OCI-LY1 (cell line): Measurements from ENCODE around the gene JCAD.

Experiments
- H2AFZ ChIP-seq: fragments of 200-600 bp; sonication (generic), shearing (Covaris generic); 2 replicates; pipeline ENCODE4 v1.6.0; 2014; ENCODE audit warnings: antibody characterized with exemption, mild to moderate bottlenecking, low read length
- H3F3A ChIP-seq: fragments of 200-600 bp; sonication (generic), shearing (Covaris generic); 2 replicates; pipeline ENCODE4 v1.6.0; 2014; ENCODE audit warnings: mild to moderate bottlenecking, antibody characterized with exemption, low read length, moderate library complexity; ENCODE audit not compliant: insufficient read depth
- H3K27ac ChIP-seq: fragments of 200-600 bp; sonication (generic); 2 replicates; pipeline ENCODE4 v1.5.1; 2014; ENCODE audit warnings: low read length, mixed run types, mild to moderate bottlenecking, low read depth; ENCODE audit not compliant: poor library complexity, severe bottlenecking
- H3K27me3 ChIP-seq: fragments of 200-600 bp; sonication (generic); 2 replicates; pipeline ENCODE4 v1.6.0; 2014; ENCODE audit warnings: antibody characterized with exemption, mild to moderate bottlenecking, low read length, moderate library complexity; ENCODE audit not compliant: insufficient read depth
- H3K36me3 ChIP-seq: fragments of 200-600 bp; sonication (generic); 2 replicates; pipeline ENCODE4 v1.6.1; 2014; ENCODE audit warnings: mild to moderate bottlenecking, antibody characterized with exemption, low read length, moderate library complexity, mixed read lengths; ENCODE audit not compliant: insufficient read depth
- H3K4me1 ChIP-seq: fragments of 200-600 bp; sonication (generic); 2 replicates; pipeline ENCODE4 v1.5.1; 2014; ENCODE audit warnings: mild to moderate bottlenecking, low read length, moderate library complexity; ENCODE audit not compliant: insufficient read depth, severe bottlenecking
- H3K4me2 ChIP-seq: fragments of 200-600 bp; sonication (generic), shearing (Covaris generic); 2 replicates; pipeline ENCODE4 v1.6.1; 2014; ENCODE audit warnings: low read length
- H3K4me3 ChIP-seq: fragments of 200-600 bp; sonication (generic); 2 replicates; pipeline ENCODE4 v1.5.1; 2014; ENCODE audit warnings: low read length, low read depth, mild to moderate bottlenecking, mixed read lengths; ENCODE audit not compliant: poor library complexity, severe bottlenecking
- H3K79me2 ChIP-seq: fragments of 200-600 bp; shearing (Covaris generic); 2 replicates; pipeline ENCODE4 v1.6.1; 2016; ENCODE audit warnings: mixed run types, low read length, mixed read lengths; ENCODE audit not compliant: insufficient read depth
- H3K9ac ChIP-seq: fragments of 200-600 bp; sonication (generic), shearing (Covaris generic); 2 replicates; pipeline ENCODE4 v1.6.1; 2014; ENCODE audit warnings: mild to moderate bottlenecking, low read length, mixed read lengths
- H3K9me2 ChIP-seq: fragments of 200-600 bp; sonication (generic), shearing (Covaris generic); 2 replicates; pipeline ENCODE4 v1.6.1; 2014; ENCODE audit warnings: low read depth, mild to moderate bottlenecking, low read length, mixed read lengths
- H3K9me3 ChIP-seq: fragments of 200-600 bp; shearing (Covaris generic); 2 replicates; pipeline ENCODE4 v1.6.1; 2014; ENCODE audit warnings: low read length, mixed read lengths
- H4K20me1 ChIP-seq: fragments of 200-600 bp; sonication (generic), shearing (Covaris generic); 2 replicates; pipeline ENCODE4 v1.6.0; 2016; ENCODE audit warnings: mild to moderate bottlenecking, low read length; ENCODE audit not compliant: insufficient read depth
- EZH2 ChIP-seq: fragments of 200-600 bp; sonication (generic), shearing (Covaris generic); IDR thresholded peaks from 2 replicates; pipeline ENCODE4 v1.8.0; 2017; ENCODE audit warnings: borderline replicate concordance, mixed run types, mild to moderate bottlenecking, antibody characterized with exemption, low read length, moderate library complexity, mixed read lengths
- TF ChIP-seq, protein P1 (sequence below): fragments of 200-600 bp; sonication (generic), shearing (Covaris generic); IDR thresholded peaks from 2 replicates; pipeline ENCODE4 v1.5.1; 2017; ENCODE audit warnings: mild to moderate bottlenecking, antibody characterized with exemption, low read length, moderate library complexity, mixed read lengths

The JCAD gene

GRCh38 chr10:30096564-30096963, 37.2 kb upstream of the JCAD start:
- Histone ChIP-seq H3K9ac (no peak overlapping the region), H3K4me1 (no peaks in the 10 kb centered on the region), H3F3A (no peaks in the 10 kb centered on the region)

DNA sequence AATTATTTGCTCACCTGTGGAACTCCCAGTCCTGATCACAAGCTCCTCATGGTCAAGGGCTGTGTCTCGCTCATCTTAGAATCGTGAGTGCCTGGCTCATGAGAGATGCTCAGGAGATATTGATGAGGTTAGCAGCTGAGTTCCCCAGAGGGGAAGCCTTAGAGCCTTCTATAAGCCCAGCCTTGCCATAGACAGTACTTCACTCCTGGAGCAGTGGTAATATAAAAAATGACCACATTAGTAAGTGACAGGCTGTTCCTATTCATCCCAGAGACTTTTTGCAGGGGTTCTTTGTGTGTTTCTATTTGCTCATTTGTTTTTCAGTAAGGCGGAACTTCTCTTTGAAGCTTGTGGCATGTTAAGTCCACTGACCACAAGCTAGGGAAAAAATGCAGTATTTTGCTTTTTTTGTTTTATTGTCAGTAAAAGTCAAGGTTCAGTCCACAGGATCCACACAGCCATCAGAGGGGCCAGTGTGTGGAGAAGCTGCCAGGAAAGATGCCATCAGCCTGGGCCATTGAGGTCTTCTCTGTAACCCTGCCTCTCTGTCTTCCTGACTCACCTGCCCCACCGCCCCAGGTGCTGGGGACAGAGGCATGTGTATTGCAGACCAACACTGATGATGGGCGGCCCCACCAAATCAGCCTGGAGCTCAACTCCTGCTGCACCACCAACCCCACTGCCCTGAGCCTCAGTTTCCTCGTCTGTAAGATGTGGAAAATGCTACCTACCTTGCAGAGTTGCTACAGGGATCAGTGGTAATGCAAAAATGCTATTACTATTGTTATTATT, 36.4 kb upstream of the JCAD start:
- H3K4me1 ChIP-seq, result no peaks in the 10 kb centered on the region
- H3K9me3 ChIP-seq, result no peaks in the 10 kb centered on the region
- H3K79me2 ChIP-seq, result no peaks in the 10 kb centered on the region
- no peak overlapping the region for H3K27ac ChIP-seq
- no peak overlapping the region for H3K9ac ChIP-seq
- H3K27me3 ChIP-seq, result no peaks in the 10 kb centered on the region
- H2AFZ ChIP-seq, result no peak overlapping the region
- no peaks in the 10 kb centered on the region for H3K36me3 ChIP-seq
- H3K9me2 ChIP-seq, result no peaks in the 10 kb centered on the region
- no peaks in the 10 kb centered on the region for H4K20me1 ChIP-seq
- no peak overlapping the region for H3K4me3 ChIP-seq
- TF ChIP-seq, protein P1, sequence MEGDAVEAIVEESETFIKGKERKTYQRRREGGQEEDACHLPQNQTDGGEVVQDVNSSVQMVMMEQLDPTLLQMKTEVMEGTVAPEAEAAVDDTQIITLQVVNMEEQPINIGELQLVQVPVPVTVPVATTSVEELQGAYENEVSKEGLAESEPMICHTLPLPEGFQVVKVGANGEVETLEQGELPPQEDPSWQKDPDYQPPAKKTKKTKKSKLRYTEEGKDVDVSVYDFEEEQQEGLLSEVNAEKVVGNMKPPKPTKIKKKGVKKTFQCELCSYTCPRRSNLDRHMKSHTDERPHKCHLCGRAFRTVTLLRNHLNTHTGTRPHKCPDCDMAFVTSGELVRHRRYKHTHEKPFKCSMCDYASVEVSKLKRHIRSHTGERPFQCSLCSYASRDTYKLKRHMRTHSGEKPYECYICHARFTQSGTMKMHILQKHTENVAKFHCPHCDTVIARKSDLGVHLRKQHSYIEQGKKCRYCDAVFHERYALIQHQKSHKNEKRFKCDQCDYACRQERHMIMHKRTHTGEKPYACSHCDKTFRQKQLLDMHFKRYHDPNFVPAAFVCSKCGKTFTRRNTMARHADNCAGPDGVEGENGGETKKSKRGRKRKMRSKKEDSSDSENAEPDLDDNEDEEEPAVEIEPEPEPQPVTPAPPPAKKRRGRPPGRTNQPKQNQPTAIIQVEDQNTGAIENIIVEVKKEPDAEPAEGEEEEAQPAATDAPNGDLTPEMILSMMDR, result no peak
- no peak for TF ChIP-seq EZH2
- H3K4me2 ChIP-seq, result no peak overlapping the region
- H3F3A ChIP-seq, result no peaks in the 10 kb centered on the region

More at GRCh38 chr10:30096564-30096963, 37.2 kb upstream of the JCAD start:
- H3K36me3 ChIP-seq, result no peaks in the 10 kb centered on the region
- no peaks in the 10 kb centered on the region for H3K9me3 ChIP-seq
- no peak overlapping the region for H3K4me3 ChIP-seq
- no peaks in the 10 kb centered on the region for H3K79me2 ChIP-seq
- TF ChIP-seq EZH2, result no peak
- no peak overlapping the region for H3K27ac ChIP-seq
- no peak overlapping the region for H3K4me2 ChIP-seq
- H3K27me3 ChIP-seq, result no peaks in the 10 kb centered on the region
- no peaks in the 10 kb centered on the region for H4K20me1 ChIP-seq
- no peak overlapping the region for H2AFZ ChIP-seq
- no peaks in the 10 kb centered on the region for H3K9me2 ChIP-seq

DNA sequence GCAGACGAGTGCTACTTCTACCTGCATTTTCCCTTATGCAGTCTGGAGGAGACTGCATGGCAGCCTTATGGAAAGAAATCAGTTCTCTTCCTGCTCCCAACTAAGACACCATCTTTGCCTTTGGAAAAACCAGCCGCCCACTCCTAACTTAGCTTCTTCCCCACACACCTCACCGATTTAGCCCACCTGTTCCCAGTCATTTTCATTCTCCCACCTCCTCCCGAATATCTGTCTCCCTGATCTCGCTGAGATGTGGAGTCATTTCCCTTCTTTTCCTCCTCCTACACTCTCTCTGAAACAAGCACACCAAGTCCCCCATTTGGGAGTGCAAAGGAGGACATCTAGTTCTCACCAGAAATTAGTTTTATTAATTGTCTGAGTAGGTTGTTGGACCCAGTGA, 35.2 kb upstream of the JCAD start:
- Histone ChIP-seq H3K27ac (no peak overlapping the region), H3F3A (no peaks in the 10 kb centered on the region), H3K4me3 (no peak overlapping the region), H3K9me3 (no peaks in the 10 kb centered on the region), H4K20me1 (no peaks in the 10 kb centered on the region), H3K4me2 (no peak overlapping the region), H3K4me1 (no peaks in the 10 kb centered on the region), H3K79me2 (no peaks in the 10 kb centered on the region), H2AFZ (no peak overlapping the region), H3K9me2 (no peaks in the 10 kb centered on the region), H3K9ac (no peak overlapping the region), H3K36me3 (no peaks in the 10 kb centered on the region), H3K27me3 (no peaks in the 10 kb centered on the region)
- TF ChIP-seq, protein P1, result no peak
- no peak for TF ChIP-seq EZH2
